IPS-18a (cell line): ENCODE data around the gene NCKAP5.
"Not testable (repeated sequence)": the region's sequence is repeated elsewhere in the genome, so short reads cannot be mapped to it uniquely, and the experiment has no call there.

Experiments used
- H3K27ac ChIP-seq: one replicate; pipeline ENCODE4 v1.5.1; 2013; ENCODE audit warnings: low read length
- H3K27me3 ChIP-seq: one replicate; pipeline ENCODE4 v1.6.1; 2013; ENCODE audit warnings: mild to moderate bottlenecking, low read length; ENCODE audit not compliant: control insufficient read depth, insufficient read depth
- H3K36me3 ChIP-seq: one replicate; pipeline ENCODE4 v1.6.1; 2013; ENCODE audit warnings: low read depth, low read length; ENCODE audit not compliant: control insufficient read depth
- H3K4me1 ChIP-seq: one replicate; pipeline ENCODE4 v1.6.1; 2013; ENCODE audit warnings: low read depth, low read length; ENCODE audit not compliant: control insufficient read depth
- H3K4me3 ChIP-seq: one replicate; pipeline ENCODE4 v1.5.1; 2013; ENCODE audit warnings: low read length
- H3K9ac ChIP-seq: one replicate; pipeline ENCODE4 v1.6.1; 2013; ENCODE audit warnings: mild to moderate bottlenecking, low read length, moderate library complexity
- H3K9me3 ChIP-seq: one replicate; pipeline ENCODE4 v1.6.1; 2013; ENCODE audit warnings: low read depth, low read length; ENCODE audit not compliant: control insufficient read depth

Gene NCKAP5

GRCh38 chr2:132698347-132698746 lies 869.9 kb downstream of the NCKAP5 start:
- H3K9ac ChIP-seq, H3K36me3 ChIP-seq, H3K4me1 ChIP-seq, H3K9me3 ChIP-seq, H3K27me3 ChIP-seq, H3K27ac ChIP-seq, H3K4me3 ChIP-seq: not testable (repeated sequence)

DNA sequence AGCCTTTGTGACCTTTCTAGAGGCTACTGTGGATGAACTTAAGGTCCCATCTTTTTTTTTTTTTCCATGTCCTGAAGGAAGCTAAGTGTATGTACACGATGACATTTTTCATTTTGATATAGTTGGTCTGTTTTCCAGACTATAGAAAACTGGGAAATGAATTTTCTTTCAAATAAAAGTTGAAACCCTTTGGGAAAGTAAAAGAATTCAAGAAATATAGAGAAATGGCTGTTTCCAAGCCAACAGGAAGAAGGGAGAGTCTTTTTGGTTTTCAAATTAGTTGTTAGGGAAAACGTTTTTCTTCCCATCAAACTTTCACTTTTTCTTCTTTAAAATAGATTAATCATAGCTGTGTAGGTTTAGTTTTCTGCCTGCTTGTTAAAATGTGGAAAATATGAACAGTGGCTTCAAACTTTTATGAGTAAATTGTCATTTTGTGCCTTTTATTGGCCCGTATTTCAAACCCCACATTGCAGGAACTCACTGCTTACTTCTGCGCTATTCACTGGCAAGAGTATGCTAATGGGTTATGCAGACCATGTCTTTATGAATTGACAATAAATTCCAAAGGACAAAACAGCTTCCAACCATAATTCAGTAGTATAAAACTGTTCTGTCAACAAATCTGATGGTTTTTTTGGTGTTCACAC lies 870.6 kb downstream of the NCKAP5 start:
- Histone ChIP-seq H3K9me3 (no peaks in the 10 kb centered on the region), H3K27ac (no peak overlapping the region), H3K9ac (no peak overlapping the region), H3K4me1 (no peaks in the 10 kb centered on the region), H3K36me3 (no peaks in the 10 kb centered on the region), H3K27me3 (no peaks in the 10 kb centered on the region), H3K4me3 (no peak overlapping the region)

DNA sequence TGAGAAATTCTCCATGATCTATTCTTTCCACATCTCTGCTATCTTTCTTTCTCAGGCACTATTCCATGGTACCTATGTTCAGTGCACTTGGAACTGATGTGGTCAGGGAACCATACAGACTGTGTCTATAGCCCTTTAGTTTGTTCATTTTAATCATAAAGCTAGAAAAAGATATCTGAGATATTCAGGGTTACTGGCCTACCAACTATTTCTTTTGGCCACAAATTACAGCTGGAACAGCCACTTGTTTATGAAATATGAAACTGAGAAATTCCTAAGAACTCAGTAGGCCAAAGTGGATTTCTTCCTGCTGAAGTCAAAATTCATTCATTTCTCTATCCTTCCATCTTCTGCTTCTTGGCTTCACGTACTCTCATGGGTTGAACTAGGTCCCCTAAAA lies 875.4 kb downstream of the NCKAP5 start:
- no peak overlapping the region for H3K27ac ChIP-seq
- H3K9me3 ChIP-seq = no peaks in the 10 kb centered on the region
- H3K27me3 ChIP-seq = no peaks in the 10 kb centered on the region
- H3K4me3 ChIP-seq = no peak overlapping the region
- H3K4me1 ChIP-seq = no peaks in the 10 kb centered on the region
- H3K9ac ChIP-seq = no peak overlapping the region
- no peaks in the 10 kb centered on the region for H3K36me3 ChIP-seq

DNA sequence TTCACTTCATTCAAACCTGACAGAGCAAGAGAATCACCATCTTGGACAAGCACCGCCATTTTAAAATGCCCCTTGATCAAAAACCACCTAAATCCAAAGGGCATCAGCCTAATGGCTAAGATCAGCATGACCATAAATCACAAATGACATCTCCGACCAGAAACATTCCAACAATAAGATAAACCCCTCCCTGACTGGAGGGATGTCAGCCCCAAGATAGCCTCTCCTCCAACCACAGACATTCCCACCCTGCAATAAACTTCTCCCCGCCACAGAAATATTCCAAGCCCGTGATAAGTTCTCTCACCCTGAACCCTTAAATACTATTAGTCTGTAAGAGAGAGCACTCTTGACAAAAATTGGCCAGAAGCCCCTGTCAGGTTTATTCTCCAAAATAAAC lies 876.7 kb downstream of the NCKAP5 start:
- H3K9me3 ChIP-seq = no peaks in the 10 kb centered on the region
- H3K27ac ChIP-seq = no peak overlapping the region
- no peaks in the 10 kb centered on the region for H3K4me1 ChIP-seq
- H3K9ac ChIP-seq = no peak overlapping the region
- no peaks in the 10 kb centered on the region for H3K27me3 ChIP-seq
- no peak overlapping the region for H3K4me3 ChIP-seq
- H3K36me3 ChIP-seq = no peaks in the 10 kb centered on the region

DNA sequence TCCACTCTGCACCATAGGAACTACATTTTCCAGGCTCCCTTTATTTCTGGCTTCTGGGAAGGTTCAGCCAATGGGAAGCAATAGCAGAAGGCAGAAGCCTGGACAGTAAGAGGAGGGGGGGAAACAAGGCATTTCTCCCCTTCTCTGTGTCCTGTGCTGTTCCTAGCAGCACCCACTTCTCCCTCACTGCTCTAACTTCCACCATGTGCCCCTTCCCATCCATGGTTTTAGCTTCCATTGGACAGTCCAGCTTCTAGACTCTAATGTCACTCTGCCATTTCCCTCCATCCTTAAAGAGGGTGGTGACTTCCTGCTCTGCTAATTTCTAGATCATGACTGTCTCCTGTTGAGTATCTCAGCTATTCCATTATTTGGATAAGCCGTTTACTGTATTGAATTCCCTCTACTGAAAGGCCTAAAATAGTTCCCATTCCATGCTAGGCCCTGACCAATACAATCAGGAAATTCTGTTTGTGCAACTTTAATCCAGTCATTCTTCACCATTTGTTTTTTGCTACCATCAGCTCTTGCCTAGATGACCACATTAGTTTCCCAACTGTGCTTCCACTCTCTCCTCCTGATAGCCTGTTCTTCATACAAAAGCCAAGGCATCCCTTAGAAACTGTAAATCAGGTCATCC lies 877.5 kb downstream of the NCKAP5 start:
- no peaks in the 10 kb centered on the region for H3K4me1 ChIP-seq
- H3K36me3 ChIP-seq = no peaks in the 10 kb centered on the region
- no peak overlapping the region for H3K4me3 ChIP-seq
- H3K27ac ChIP-seq = no peak overlapping the region
- H3K27me3 ChIP-seq = no peaks in the 10 kb centered on the region
- H3K9ac ChIP-seq = no peak overlapping the region
- H3K9me3 ChIP-seq = no peaks in the 10 kb centered on the region

DNA sequence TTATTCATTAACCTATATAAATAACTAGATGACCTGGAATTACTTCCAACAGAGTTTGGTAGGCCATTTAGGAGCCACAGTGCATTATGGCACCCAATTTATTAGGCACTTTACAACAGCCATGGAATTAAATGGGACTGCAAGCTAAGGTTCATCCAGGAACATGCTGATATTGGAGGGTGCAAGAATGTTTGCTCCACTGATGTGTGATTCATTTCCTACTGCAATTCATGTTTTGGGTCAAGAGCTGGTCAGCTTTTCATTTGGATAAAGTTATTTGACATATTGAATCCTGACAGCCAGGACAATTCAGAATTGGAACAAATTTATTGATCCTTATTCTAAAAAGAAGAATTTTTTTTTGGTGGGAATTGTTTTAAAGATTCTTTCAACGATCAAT lies 886.5 kb downstream of the NCKAP5 start:
- H3K9ac ChIP-seq = no peak overlapping the region
- H3K36me3 ChIP-seq = no peaks in the 10 kb centered on the region
- H3K27ac ChIP-seq = no peak overlapping the region
- H3K4me1 ChIP-seq = no peaks in the 10 kb centered on the region
- no peaks in the 10 kb centered on the region for H3K27me3 ChIP-seq
- no peak overlapping the region for H3K4me3 ChIP-seq
- no peaks in the 10 kb centered on the region for H3K9me3 ChIP-seq

DNA sequence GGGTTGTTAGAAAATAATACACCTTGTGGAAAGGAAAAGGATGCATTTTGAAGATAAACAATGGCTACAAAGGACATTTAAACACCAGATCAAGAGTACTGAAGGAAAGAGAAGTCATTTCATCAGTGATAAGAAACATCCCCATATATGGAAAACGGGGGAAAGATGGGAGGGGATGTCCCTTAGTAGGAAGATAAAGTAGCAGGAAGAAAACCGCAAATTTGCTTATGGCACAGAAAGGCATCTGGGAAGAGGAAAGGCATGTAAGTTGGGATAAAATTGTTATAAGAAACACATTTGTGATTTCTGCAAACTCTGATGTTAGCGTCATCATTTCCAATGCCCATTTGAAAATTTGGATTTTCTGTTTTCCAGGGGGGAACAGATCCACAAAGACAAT lies 887.7 kb downstream of the NCKAP5 start:
- H3K27me3 ChIP-seq = no peaks in the 10 kb centered on the region
- H3K4me3 ChIP-seq = no peak overlapping the region
- no peak overlapping the region for H3K9ac ChIP-seq
- no peak overlapping the region for H3K27ac ChIP-seq
- no peaks in the 10 kb centered on the region for H3K9me3 ChIP-seq
- no peaks in the 10 kb centered on the region for H3K4me1 ChIP-seq
- no peaks in the 10 kb centered on the region for H3K36me3 ChIP-seq

DNA sequence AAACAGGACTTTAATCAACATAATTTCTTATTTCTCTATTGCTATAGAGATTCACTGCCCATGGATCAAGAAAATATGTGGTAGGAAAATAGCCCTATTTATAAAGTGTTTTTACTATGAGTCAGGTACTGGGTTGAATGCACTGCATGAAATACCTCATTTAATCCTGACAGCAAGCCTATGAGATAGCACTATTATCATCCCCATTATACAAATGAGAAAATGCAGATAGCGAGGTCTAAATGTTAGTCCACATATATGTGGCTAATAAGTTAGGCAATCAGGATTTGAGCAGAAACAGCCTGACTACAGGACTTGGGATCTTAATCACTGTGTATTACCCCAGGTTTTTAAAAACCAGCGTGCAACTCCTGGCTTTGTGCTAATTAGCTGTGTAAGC lies 889.8 kb downstream of the NCKAP5 start:
- H3K9ac ChIP-seq = no peak overlapping the region
- no peaks in the 10 kb centered on the region for H3K4me1 ChIP-seq
- H3K27me3 ChIP-seq = peaks cover 8% of the 10 kb centered on the region
- no peaks in the 10 kb centered on the region for H3K36me3 ChIP-seq
- H3K4me3 ChIP-seq = no peak overlapping the region
- H3K9me3 ChIP-seq = no peaks in the 10 kb centered on the region
- H3K27ac ChIP-seq = no peak overlapping the region

- peaks cover 17% of the 10 kb centered on the region for H3K27me3 ChIP-seq
- H3K4me1 ChIP-seq = no peaks in the 10 kb centered on the region
- H3K4me3 ChIP-seq = no peak overlapping the region
- no peak overlapping the region for H3K27ac ChIP-seq
- H3K36me3 ChIP-seq = no peaks in the 10 kb centered on the region
- H3K9ac ChIP-seq = no peak overlapping the region
- H3K9me3 ChIP-seq = no peaks in the 10 kb centered on the region
Observed at GRCh38 chr2:132677661-132678060, 890.6 kb downstream of the NCKAP5 start.

GRCh38 chr2:132676999-132677398 lies 891.3 kb downstream of the NCKAP5 start:
- Histone ChIP-seq H3K9me3 (no peaks in the 10 kb centered on the region), H3K4me1 (no peaks in the 10 kb centered on the region), H3K4me3 (no peak overlapping the region), H3K27me3 (peaks cover 23% of the 10 kb centered on the region), H3K9ac (no peak overlapping the region), H3K36me3 (no peaks in the 10 kb centered on the region), H3K27ac (no peak overlapping the region)

DNA sequence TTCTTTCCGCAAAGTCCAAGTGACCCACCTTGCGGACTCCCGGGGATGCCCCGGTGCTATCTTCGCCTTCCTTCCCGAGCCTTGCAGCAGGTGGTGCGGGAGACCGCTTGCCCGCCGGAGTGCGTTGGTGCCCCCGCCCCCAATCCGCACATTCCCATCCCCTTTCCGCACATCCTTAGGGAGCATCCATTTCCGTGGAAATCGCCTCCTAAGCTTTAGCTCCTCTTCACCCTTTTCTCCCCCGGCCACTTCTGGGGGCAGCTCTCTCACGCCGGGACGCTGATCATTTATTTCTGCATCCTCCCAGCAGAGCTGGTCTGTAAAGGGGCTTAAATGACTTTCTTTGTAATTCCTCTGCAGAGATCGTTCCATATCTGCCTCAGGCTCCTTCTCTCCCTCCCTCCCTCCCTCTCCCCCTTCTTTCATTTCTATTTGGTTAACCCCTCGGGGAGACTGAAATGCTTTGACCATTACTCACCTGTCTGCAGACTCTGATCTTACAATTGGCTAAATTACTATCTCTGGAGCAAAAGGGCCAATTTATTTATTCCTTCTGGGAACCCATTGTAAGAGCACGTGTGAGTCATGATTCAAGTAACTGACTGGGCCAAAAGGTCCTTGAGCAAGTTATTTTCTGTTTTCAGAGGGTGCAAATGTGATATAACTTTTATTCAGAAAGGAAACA lies 897.0 kb downstream of the NCKAP5 start:
- Histone ChIP-seq H3K36me3 (no peaks in the 10 kb centered on the region), H3K27me3 (peaks cover 80% of the 10 kb centered on the region), H3K9me3 (no peaks in the 10 kb centered on the region), H3K9ac (no peak overlapping the region), H3K27ac (no peak overlapping the region), H3K4me1 (peaks cover 4% of the 10 kb centered on the region), H3K4me3 (peak overlapping the region; percentile 74)
